Naive B cell (primary cell): ENCODE results near the gene CTBP1. TPM values are rescaled to one million over a fixed set of nuclear protein-coding genes. Genes with fewer than 3 reads are reported as not detected.
"Not testable (repeated sequence)": the region's sequence is repeated elsewhere in the genome, so short reads cannot be mapped to it uniquely, and the experiment has no call there.

ENCODE experiments used
- ATAC-seq, 2 donors: fragments of 150-1000 bp; cut with Tn5 transposase; 2 replicates each; pipeline ENCODE4 v1.10.0; 2021; ENCODE audit warnings: low read depth in 2 of 2, mild to moderate bottlenecking in 2 of 2, moderate library complexity in 2 of 2
- DNase-seq: peaks from one replicate; pipeline ENCODE4 v3.0.0; 2022
- H3K27ac Mint-ChIP-seq, 6 donors: one replicate each; pipeline ENCODE4 v1.8.0; 2020 to 2022; ENCODE audit warnings: mild to moderate bottlenecking in 6 of 6, mixed read lengths in 6 of 6, moderate library complexity in 5 of 6, inconsistent platforms in 2 of 6
- H3K27me3 Mint-ChIP-seq, 3 donors: one replicate each; pipeline ENCODE4 v1.8.0; 2021 to 2022; ENCODE audit warnings: mixed read lengths in 3 of 3, mild to moderate bottlenecking in 1 of 3
- H3K36me3 Mint-ChIP-seq, 2 donors: one replicate each; pipeline ENCODE4 v1.8.0; 2020 to 2022; ENCODE audit warnings: mixed read lengths in 2 of 2, inconsistent platforms in 1 of 2, mild to moderate bottlenecking in 1 of 2
- H3K4me1 Mint-ChIP-seq, 3 donors: one replicate each; pipeline ENCODE4 v1.8.0; 2020 to 2022; ENCODE audit warnings: mixed read lengths in 3 of 3, inconsistent platforms in 1 of 3, mild to moderate bottlenecking in 1 of 3, moderate library complexity in 1 of 3
- H3K4me3 Mint-ChIP-seq, 8 donors: one replicate each; pipeline ENCODE4 v1.8.0; 2020 to 2022; ENCODE audit warnings: mild to moderate bottlenecking in 8 of 8, mixed read lengths in 8 of 8, moderate library complexity in 8 of 8, inconsistent platforms in 2 of 8
- H3K9me3 Mint-ChIP-seq, 7 donors: one replicate each; pipeline ENCODE4 v1.8.0; 2020 to 2022; ENCODE audit warnings: mixed read lengths in 7 of 7, mild to moderate bottlenecking in 5 of 7, inconsistent platforms in 2 of 7, moderate library complexity in 1 of 7
- polyA plus RNA-seq, 6 donors: library from polyadenylated mRNA; unstranded; fragments of 300-500 nt; fragmentation: Illumina TruSeq; gene quantifications; one replicate each; pipeline ENCODE4 v1.2.3, GENCODE V29; 2021; ENCODE audit warnings: low read depth in 6 of 6

The CTBP1 gene
- polyA plus RNA-seq, 6 donors from 2014 or later = 46.4 to 98.8 (median 79.8) TPM

DNA sequence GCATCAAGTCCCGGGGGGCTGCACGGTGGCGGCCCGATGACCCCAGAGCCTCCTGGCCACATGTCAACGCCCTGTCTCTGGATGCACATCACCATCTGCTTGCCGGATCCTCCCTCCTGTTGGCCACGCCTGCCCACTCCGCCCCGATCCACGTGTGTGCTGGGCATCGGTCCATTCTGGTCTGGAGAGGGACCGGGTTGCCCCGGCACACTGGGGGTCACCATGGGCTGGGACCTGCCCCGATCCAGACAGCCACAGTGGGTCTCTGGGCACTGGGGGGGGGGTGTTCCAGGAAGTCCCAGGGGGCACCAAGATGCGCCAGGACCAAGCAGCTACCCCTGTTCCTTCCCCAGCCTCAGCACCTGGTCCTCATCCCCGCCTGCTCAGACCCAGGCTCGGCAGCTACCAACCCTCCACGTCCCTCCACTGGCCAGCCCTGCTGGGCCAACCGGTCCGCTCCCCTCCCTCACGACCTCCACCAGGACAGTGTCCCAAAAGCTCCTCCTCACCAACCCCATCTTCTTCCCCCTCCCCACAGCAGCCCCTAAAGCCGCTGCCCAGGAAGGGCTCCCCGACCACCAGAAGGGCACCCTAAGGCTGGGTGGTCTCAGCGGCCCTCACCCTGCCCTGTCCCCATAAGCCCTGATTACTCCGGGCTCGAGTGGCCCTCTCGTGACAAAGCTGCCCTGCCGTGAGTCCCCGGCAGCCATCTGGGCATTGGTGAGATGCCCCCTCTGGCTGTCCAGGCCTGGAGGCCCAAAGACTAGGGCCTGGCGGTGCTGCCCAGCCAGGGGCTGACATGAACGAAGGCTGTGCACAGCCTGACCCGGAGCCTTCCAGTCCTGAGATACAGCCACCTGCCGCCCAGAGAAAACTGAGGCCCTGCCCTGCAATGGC is 4.6 kb downstream of the CTBP1 start:
- Mint-ChIP-seq H3K36me3 (no peaks in the 10 kb centered on the region), H3K4me1 (peaks cover 35 to 51% (median 49%) of the 10 kb centered on the region in 3 donors), H3K27me3 (no peaks in the 10 kb centered on the region), H3K27ac (peak overlapping the region in 5 of 6 donors; percentile 76 to 89 (median 87)), H3K9me3 (no peaks in the 10 kb centered on the region), H3K4me3 (peak overlapping the region in 6 of 8 donors; percentile 32 to 90 (median 56))
- DNase-seq = no peak
- no peak for ATAC-seq

DNA sequence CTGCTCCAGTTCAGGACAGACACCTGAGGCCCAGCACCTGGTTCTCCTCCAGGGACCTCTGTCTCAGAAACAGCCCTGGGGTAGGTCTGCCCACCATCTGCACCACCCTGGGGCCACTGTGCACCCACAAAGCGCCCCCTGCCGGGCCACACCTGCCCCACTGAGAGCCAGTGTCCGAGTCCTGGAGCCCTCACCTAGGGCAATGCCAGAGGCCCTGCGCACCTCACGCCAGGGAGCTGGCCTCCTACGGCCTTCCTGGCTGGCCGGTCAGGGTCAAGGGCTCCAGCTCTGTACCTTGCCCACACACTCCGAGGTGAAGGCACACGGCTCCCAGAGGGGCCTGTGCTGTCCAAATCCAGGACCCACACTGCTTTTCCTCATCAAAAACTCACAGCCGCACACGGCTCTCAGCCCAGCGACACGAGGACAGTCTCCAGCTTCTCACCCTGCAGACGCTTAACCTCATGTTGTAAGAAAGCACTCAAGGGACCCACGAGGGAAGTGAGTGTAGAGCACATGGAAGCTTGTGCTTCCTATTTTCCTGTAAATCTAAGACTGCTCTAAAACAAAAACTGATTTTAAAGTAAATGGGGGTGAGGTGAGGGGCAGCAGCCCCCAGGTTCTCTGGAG is 5.4 kb downstream of the CTBP1 start:
- Mint-ChIP-seq H3K4me3 (peak overlapping the region in 2 of 8 donors; percentile 4 to 57), H3K27me3 (no peaks in the 10 kb centered on the region), H3K9me3 (no peaks in the 10 kb centered on the region), H3K36me3 (no peaks in the 10 kb centered on the region), H3K27ac (peak overlapping the region in 4 of 6 donors; percentile 76 to 89 (median 86)), H3K4me1 (peaks cover 35 to 54% (median 51%) of the 10 kb centered on the region in 3 donors)
- ATAC-seq (no peak), DNase-seq (no peak)

DNA sequence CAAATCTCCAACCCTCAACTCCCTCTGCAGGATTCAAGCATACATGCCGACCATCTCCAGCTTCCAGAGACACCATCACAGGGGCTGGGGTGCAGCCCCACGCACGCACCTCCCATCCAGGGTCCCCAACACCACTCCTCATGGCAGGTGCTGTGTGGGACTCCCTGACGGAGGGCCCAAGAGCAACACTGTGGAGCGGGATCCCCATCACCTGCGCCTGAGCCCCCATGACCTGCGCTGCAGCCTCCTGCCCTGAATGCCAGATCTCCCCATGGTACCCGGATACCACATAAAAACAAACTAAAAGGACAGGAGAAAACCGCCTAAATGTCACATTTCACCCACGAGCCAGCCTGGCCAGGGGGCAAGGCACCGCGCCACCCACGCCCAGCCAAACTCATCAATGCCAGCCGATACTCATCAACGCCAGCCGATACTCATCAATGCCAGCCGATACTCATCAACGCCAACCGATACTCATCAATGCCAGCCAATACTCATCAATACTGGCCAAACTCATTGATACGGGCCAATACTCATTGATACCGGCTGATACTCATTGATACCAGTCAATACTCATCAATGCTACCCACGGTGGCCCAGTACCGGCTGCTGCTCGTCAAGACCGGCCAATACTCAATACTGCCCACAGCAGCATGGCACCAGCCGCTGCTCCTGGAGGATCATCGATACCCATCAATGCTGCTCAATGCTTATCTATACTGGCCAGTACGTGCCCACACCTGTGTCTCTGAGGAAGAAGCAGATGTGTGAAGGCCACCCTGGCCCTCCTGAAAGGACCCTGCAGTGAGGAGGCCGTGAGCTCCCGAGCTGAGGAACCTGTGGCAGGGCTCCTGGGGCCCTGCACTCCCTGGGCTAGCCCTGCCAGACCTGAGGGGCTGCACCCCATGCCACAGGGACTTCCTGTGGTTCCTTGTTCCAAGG is 6.2 kb downstream of the CTBP1 start:
- Mint-ChIP-seq H3K4me1 (peaks cover 35 to 57% (median 51%) of the 10 kb centered on the region in 3 donors), H3K27me3 (no peaks in the 10 kb centered on the region), H3K27ac (peak overlapping the region in 3 of 6 donors; percentile 57 to 97 (median 62)), H3K4me3 (peak overlapping the region in 2 of 8 donors; percentile 40 to 57), H3K9me3 (no peaks in the 10 kb centered on the region), H3K36me3 (no peaks in the 10 kb centered on the region)
- no peak for DNase-seq
- no peak for ATAC-seq

DNA sequence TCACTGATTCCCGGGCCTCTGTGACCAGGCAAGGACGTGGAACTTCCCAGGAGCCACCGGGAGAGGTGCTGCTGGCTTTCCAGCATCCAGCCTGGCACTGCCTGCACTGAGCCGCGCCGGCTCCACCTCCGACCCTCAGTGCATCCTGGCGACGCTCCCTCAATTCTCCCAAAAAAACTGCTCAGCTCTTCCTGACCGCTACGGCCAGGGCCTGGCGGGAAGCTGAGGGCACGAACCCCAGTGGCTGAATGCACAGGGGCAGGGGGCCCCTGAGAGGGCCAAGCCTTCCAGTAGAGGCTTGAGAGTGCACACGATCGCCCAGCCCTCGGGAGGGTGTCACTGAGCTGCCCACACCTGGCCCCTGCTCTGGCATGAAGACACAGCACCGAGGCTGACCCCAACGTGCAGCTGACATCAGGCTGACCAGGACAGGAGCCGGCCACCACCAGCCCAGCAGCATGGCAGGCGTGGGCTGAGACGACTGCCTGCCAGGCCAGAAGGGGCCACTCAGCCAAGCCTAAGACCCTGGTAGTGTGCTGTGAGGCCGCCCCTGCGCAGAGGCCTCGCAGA is 6.9 kb downstream of the CTBP1 start:
- no peaks in the 10 kb centered on the region for H3K27me3 Mint-ChIP-seq
- no peak for DNase-seq
- H3K9me3 Mint-ChIP-seq = no peaks in the 10 kb centered on the region
- peaks cover 32 to 54% (median 48%) of the 10 kb centered on the region in 3 donors for H3K4me1 Mint-ChIP-seq
- ATAC-seq = no peak
- peak overlapping the region in 1 of 8 donors; percentile 40 for H3K4me3 Mint-ChIP-seq
- H3K36me3 Mint-ChIP-seq = no peaks in the 10 kb centered on the region
- H3K27ac Mint-ChIP-seq = peak overlapping the region in 1 of 6 donors; percentile 62

DNA sequence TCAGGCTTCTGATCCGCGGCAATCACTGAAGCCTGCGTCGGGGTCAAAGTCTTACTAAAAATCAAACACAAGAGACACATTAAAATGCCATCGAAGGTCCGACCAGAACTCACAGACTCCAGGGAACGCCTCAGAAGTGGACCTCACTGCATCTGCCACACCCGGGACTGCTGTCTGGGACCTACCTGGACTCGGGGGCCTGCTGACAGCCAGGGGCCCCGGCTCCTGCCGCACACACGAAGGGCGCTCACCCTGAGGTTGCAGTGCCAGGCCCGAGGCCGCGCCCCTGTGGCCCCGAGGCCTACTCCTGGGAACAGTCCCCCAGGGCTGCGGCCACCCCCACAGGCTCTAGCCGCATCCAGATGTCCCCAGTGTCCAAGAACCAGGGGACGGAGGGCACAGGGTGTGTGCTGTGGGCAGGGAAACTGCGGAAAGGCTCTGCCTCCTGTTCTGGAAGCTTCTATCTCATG is 7.4 kb downstream of the CTBP1 start:
- H3K36me3 Mint-ChIP-seq = no peaks in the 10 kb centered on the region
- peaks cover 30 to 49% (median 43%) of the 10 kb centered on the region in 3 donors for H3K4me1 Mint-ChIP-seq
- H3K4me3 Mint-ChIP-seq = peak overlapping the region in 2 of 8 donors; percentile 38 to 63

DNA sequence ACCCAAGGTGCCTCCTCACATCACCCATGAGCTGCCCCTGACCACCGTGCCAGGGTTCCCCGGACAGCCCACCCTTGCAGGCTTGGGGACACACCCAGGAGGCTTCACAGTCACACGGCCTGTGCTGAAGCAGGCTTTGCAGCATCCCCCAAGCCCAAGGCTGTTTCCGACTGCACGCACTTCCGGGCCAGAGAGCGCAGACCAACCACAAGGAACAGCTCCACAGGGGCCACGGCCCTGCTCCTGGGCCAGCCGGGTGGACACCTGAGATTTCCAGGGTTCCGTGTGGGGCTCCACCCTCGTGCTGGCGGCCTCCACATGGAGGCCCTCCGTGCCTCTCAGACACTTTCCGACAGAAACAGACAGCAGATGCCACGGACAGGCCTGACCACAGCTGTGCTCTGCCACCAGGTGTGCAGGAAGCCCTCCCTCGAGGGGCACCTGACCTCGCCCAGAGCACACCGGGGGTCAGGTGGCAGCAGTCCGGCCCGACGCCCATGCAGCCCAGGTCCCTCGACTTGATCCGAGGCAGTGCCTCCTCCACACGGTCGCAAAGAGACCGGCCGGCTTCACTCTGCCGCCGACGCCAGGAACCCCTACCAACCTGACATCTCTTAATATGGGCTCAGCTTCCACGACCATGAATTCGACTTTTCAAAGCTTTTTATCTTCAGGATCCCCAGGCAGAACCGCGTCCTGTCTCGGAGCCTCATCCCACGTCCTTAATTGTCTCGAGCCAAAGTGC is 8.0 kb downstream of the CTBP1 start:
- peak overlapping the region in 3 of 8 donors; percentile 9 to 63 (median 38) for H3K4me3 Mint-ChIP-seq
- ATAC-seq (no peak), DNase-seq (no peak)
- H3K9me3 Mint-ChIP-seq = no peaks in the 10 kb centered on the region
- H3K27me3 Mint-ChIP-seq = no peaks in the 10 kb centered on the region
- H3K36me3 Mint-ChIP-seq = no peaks in the 10 kb centered on the region
- H3K27ac Mint-ChIP-seq = peak overlapping the region in 1 of 6 donors; percentile 80
- peaks cover 30 to 43% (median 37%) of the 10 kb centered on the region in 3 donors for H3K4me1 Mint-ChIP-seq

More for the DNA sequence above, 7.4 kb downstream of the CTBP1 start:
- no peaks in the 10 kb centered on the region for H3K27me3 Mint-ChIP-seq
- DNase-seq = no peak
- no peaks in the 10 kb centered on the region for H3K9me3 Mint-ChIP-seq
- peak overlapping the region in 1 of 6 donors; percentile 80 for H3K27ac Mint-ChIP-seq
- ATAC-seq = no peak

DNA sequence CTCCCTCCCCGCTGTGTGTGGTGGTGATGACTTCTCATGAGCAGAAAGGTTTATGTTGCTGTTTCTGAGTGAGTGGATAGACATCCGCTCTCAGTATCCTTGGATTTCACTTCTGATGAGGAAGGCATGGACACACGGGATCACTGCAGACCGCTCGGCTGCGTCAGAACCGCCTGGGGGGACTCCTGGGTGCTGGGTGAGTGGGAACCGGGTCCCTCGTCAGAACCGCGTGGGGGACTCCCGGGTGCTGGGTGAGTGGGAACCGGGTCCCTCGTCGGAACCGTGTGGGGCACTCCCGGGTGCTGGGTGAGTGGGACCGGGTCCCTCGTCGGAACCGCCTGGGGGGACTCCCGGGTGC is 9.0 kb downstream of the CTBP1 start:
- no peak for ATAC-seq
- H3K27ac Mint-ChIP-seq = no peak overlapping the region
- peaks cover 24 to 39% (median 27%) of the 10 kb centered on the region in 3 donors for H3K4me1 Mint-ChIP-seq

DNA sequence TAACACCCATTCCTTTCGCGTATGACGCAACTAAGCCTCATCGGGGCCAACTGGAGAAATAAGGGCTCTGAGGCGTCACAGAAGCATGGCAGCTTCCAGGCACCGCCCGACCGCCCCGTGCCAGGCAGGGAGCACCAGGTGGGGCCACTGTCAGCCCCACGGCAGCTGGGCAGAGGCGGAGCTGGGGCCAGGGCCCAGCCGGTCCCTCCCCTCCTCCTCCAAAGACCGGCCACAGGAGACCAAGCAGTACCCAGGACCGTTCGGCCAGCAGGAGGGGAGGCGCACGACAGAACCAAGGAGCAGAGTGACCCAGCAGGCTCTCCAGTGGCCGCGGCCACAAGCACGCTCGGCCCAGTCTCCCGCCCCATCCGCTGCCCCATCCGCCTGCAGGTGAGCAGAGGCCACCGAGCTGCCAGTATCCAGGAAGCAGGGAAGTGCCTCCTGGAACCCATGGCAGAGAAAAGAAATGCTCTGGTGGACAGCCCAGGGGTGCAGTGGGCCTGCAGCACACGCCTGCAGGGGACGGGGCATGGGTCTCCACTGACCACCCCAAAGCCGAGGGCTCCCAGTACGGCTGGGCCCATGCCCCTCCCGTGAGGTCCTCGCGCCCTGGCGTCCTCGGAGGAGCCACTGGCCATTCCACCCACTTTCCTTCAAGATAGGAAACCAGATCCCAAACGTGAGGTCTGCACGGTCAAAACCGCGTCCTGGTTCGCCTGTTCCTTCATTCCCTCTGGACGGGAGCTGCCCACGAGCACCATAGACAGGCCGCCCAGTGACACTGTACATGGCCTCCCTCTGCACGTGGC is 9.6 kb downstream of the CTBP1 start:
- no peak for ATAC-seq
- Mint-ChIP-seq H3K4me1 (peaks cover 23 to 36% (median 26%) of the 10 kb centered on the region in 3 donors), H3K9me3 (no peaks in the 10 kb centered on the region), H3K4me3 (no peak overlapping the region), H3K36me3 (peaks cover 0 to 5% of the 10 kb centered on the region in 2 donors), H3K27ac (no peak overlapping the region), H3K27me3 (no peaks in the 10 kb centered on the region)
- DNase-seq = no peak

More for the DNA sequence above, 9.0 kb downstream of the CTBP1 start:
- peaks cover 0 to 5% of the 10 kb centered on the region in 2 donors for H3K36me3 Mint-ChIP-seq
- no peak for DNase-seq
- H3K27me3 Mint-ChIP-seq = no peaks in the 10 kb centered on the region
- no peak overlapping the region for H3K4me3 Mint-ChIP-seq
- H3K9me3 Mint-ChIP-seq = no peaks in the 10 kb centered on the region

DNA sequence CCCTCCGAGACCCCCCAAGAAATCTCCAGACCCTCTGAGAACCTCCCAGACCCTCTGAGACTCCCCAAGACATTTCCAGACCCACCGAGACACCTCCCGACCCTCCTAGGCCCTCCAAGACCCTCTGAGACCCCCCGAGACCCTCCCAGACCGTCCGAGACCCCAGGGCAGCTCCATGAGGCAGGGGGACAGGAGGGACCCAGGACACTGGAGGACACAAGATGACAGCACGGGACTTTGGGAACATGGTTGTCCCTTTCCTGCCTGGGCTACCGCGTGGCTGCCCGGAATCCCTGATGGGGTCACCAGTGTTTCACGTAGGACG is 10.3 kb downstream of the CTBP1 start:
- ATAC-seq (no peak), DNase-seq (no peak)
- Mint-ChIP-seq H3K27ac (peak overlapping the region in 1 of 6 donors; percentile 30), H3K4me3 (peak overlapping the region in 2 of 8 donors; percentile 16 to 40), H3K9me3 (no peaks in the 10 kb centered on the region), H3K4me1 (peaks cover 16 to 32% (median 26%) of the 10 kb centered on the region in 3 donors), H3K36me3 (peaks cover 0 to 5% of the 10 kb centered on the region in 2 donors), H3K27me3 (no peaks in the 10 kb centered on the region)

DNA sequence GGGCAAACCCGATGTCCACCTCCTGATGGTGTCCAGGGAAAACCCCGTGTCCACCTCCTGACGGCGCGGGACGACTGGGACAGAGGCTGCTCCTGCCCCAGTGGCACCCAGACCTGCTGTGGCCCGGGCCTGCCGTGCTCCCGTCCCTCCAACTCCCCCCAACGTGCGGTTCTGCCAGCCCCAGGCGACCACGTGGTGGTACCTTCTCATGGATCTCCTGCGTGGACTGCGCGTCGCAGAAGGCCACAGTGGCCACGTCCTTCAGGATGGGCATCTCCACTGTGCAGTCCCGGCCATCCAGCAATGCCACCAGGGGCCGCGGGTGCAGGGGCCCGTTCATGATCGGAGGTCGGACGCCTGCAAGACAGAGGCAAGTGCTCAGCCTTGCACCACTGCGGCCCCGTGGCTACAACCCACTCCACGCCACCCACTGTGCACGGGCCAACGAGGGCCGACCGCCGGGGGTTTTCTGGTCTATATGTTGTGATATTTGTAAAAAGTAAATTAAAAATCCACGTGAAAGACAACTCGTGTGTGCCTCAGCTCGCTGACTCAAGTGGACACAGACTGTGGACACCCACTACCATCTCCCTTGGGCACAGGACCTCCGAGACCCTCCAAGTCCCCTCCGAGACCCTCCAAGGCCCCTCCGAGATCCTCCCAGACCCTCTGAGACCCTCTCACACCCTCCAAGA is 10.8 kb downstream of the CTBP1 start:
- DNase-seq = no peak
- ATAC-seq = peak in 1 of 2 donors; percentile 26
- Mint-ChIP-seq H3K4me1 (peaks cover 11 to 27% (median 22%) of the 10 kb centered on the region in 3 donors), H3K4me3 (peak overlapping the region in 1 of 8 donors; percentile 16), H3K9me3 (no peaks in the 10 kb centered on the region), H3K36me3 (peaks cover 0 to 5% of the 10 kb centered on the region in 2 donors), H3K27ac (peak overlapping the region in 1 of 6 donors; percentile 30), H3K27me3 (no peaks in the 10 kb centered on the region)

DNA sequence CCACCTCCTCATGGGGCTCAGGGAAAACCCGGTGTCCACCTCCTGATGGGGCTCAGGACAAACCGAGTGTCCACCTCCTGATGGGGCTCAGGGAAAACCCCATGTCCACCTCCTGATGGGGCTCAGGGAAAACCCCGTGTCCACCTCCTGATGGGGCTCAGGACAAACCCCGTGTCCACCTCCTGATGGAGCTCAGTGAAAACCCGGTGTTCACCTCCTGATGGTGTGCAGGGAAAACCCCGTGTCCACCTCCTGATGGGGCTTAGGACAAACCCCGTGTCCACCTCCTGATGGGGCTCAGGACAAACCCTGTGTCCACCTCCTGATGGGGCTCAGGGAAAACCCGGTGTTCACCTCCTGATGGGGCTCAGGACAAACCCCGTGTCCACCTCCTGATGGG is 11.7 kb downstream of the CTBP1 start:
- H3K27me3 Mint-ChIP-seq, DNase-seq, H3K4me3 Mint-ChIP-seq, ATAC-seq, H3K9me3 Mint-ChIP-seq, H3K36me3 Mint-ChIP-seq, H3K27ac Mint-ChIP-seq: not testable (repeated sequence)
- H3K4me1 Mint-ChIP-seq = peaks cover 2 to 18% (median 14%) of the 10 kb centered on the region in 3 donors
